ENCODE results near the gene PIK3CA.

The PIK3CA gene

DNA sequence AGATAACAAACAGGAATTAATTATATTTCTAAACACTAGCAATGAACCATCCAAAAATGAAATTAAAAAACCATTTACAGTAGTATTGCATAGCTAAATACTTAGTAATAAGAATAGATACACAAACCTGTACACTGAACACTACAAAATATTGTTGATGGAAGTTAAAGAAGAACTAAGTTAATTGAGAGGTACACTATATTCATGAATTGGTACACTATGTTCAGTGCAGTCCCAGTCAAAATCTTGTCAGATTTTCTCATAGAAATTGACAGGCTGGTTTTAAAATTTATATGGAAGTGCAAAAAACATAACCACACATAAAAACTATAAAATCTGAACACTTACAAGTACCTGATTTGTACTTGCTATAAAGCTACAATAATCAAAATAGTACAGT, 24.4 kb downstream of the PIK3CA start:
- H3K4me1 ChIP-seq (ENCODE audit: low read length) = peaks cover 16% of the 10 kb centered on the region
- H3K4me3 ChIP-seq (ENCODE audit: low read length) = no peak overlapping the region
- no peak overlapping the region for H2AFZ ChIP-seq (ENCODE audit: low read length)
- H3K9me3 ChIP-seq (replicated peaks; ENCODE audit: insufficient read depth, low read length) = no peaks in the 10 kb centered on the region
- no peaks in the 10 kb centered on the region for H3K9me2 ChIP-seq (replicated peaks; ENCODE audit: insufficient read depth, low read length)
- no peaks in the 10 kb centered on the region for H3K36me3 ChIP-seq (replicated peaks; ENCODE audit: insufficient read depth, low read length)
- no peaks in the 10 kb centered on the region for H3K27me3 ChIP-seq (replicated peaks; ENCODE audit: insufficient read depth, low read length)
- no peaks in the 10 kb centered on the region for H3F3A ChIP-seq (ENCODE audit: insufficient read depth, low read length)
- TF ChIP-seq EZH2 (optimal IDR thresholded peaks at IDR 0.05; ENCODE audit: low read depth, low read length) (no peak), EZH2phosphoT487 (IDR thresholded peaks at IDR 0.05; ENCODE audit: low read length) (no peak)
- TF ChIP-seq, protein P1, sequence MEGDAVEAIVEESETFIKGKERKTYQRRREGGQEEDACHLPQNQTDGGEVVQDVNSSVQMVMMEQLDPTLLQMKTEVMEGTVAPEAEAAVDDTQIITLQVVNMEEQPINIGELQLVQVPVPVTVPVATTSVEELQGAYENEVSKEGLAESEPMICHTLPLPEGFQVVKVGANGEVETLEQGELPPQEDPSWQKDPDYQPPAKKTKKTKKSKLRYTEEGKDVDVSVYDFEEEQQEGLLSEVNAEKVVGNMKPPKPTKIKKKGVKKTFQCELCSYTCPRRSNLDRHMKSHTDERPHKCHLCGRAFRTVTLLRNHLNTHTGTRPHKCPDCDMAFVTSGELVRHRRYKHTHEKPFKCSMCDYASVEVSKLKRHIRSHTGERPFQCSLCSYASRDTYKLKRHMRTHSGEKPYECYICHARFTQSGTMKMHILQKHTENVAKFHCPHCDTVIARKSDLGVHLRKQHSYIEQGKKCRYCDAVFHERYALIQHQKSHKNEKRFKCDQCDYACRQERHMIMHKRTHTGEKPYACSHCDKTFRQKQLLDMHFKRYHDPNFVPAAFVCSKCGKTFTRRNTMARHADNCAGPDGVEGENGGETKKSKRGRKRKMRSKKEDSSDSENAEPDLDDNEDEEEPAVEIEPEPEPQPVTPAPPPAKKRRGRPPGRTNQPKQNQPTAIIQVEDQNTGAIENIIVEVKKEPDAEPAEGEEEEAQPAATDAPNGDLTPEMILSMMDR (IDR thresholded peaks at IDR 0.05; ENCODE audit: low read length) = no peak
- no peak overlapping the region for H3K9ac ChIP-seq (ENCODE audit: low read length)
- no peak for DNase-seq
- H3K27ac ChIP-seq (ENCODE audit: low read length) = no peak overlapping the region
- no peak overlapping the region for H3K4me2 ChIP-seq (ENCODE audit: low read depth, low read length)
- H3K79me2 ChIP-seq (ENCODE audit: low read length) = peaks cover 26% of the 10 kb centered on the region; the same call in 1 of the 2 replicates
- no peaks in the 10 kb centered on the region for H4K20me1 ChIP-seq (ENCODE audit: insufficient read depth, low read length)

DNA sequence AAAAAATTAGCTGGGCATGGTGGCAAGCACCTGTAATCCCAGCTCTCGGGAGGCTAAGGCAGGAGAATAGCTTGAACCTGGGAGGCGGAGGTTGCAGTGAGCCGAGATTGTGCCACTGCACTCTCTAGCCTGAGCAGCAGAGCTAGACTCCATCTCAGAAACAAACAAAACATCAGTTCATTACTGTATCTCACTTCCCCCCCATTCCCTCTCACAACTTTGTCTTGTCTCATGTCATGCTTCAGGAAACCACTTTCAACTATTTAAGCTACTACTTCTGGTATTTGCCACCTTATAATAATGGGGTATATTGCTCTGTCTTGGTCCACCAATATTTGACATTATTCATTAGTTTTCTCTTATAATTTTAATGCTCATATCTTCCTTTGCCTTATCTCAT, 26.2 kb downstream of the PIK3CA start:
- H3K79me2 ChIP-seq (ENCODE audit: low read length) = peaks cover 18% of the 10 kb centered on the region; the same call in 1 of the 2 replicates
- H3K9ac ChIP-seq (ENCODE audit: low read length) = no peak overlapping the region
- no peaks in the 10 kb centered on the region for H3K9me2 ChIP-seq (replicated peaks; ENCODE audit: insufficient read depth, low read length)
- TF ChIP-seq EZH2 (optimal IDR thresholded peaks at IDR 0.05; ENCODE audit: low read depth, low read length) (no peak), EZH2phosphoT487 (IDR thresholded peaks at IDR 0.05; ENCODE audit: low read length) (no peak)
- TF ChIP-seq, protein P1 (IDR thresholded peaks at IDR 0.05; ENCODE audit: low read length) = no peak
- no peak overlapping the region for H3K4me3 ChIP-seq (ENCODE audit: low read length)
- no peaks in the 10 kb centered on the region for H3K27me3 ChIP-seq (replicated peaks; ENCODE audit: insufficient read depth, low read length)
- no peak for DNase-seq
- H4K20me1 ChIP-seq (ENCODE audit: insufficient read depth, low read length) = no peaks in the 10 kb centered on the region
- H3F3A ChIP-seq (ENCODE audit: insufficient read depth, low read length) = no peaks in the 10 kb centered on the region
- no peak overlapping the region for H2AFZ ChIP-seq (ENCODE audit: low read length)
- H3K27ac ChIP-seq (ENCODE audit: low read length) = no peak overlapping the region
- H3K9me3 ChIP-seq (replicated peaks; ENCODE audit: insufficient read depth, low read length) = no peaks in the 10 kb centered on the region
- no peaks in the 10 kb centered on the region for H3K36me3 ChIP-seq (replicated peaks; ENCODE audit: insufficient read depth, low read length)
- H3K4me2 ChIP-seq (ENCODE audit: low read depth, low read length) = no peak overlapping the region
- peaks cover 16% of the 10 kb centered on the region for H3K4me1 ChIP-seq (ENCODE audit: low read length)

DNA sequence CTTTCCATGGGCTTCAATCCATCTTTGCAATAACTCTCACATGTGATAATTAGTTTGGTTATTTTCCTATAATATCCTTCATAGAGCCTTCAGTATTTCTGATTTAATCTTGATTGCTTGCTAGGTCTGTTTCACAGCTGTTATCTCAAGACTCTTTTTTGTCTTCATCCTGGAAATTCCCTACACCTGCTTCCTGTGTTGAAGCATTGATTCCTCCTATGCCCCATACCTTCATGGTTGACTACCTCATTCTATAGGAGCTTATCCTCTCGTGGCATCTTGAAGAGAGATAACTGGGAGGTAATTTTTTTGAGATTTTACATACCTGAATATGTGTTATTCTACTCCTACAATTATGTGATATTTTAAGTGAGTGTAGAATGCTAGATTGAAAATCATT, 26.7 kb downstream of the PIK3CA start:
- no peak for TF ChIP-seq EZH2phosphoT487 (IDR thresholded peaks at IDR 0.05; ENCODE audit: low read length)
- TF ChIP-seq EZH2 (optimal IDR thresholded peaks at IDR 0.05; ENCODE audit: low read depth, low read length) = no peak
- TF ChIP-seq, protein P1 (IDR thresholded peaks at IDR 0.05; ENCODE audit: low read length) = no peak
- Histone ChIP-seq H3K4me3 (ENCODE audit: low read length) (no peak overlapping the region), H3K4me2 (ENCODE audit: low read depth, low read length) (peak overlapping the region; percentile 6; the same call in 1 of the 2 replicates), H3K79me2 (ENCODE audit: low read length) (peaks cover 16% of the 10 kb centered on the region; the same call in 1 of the 2 replicates), H3K36me3 (replicated peaks; ENCODE audit: insufficient read depth, low read length) (no peaks in the 10 kb centered on the region), H3K9me3 (replicated peaks; ENCODE audit: insufficient read depth, low read length) (no peaks in the 10 kb centered on the region), H3K4me1 (ENCODE audit: low read length) (peaks cover 16% of the 10 kb centered on the region), H3K27me3 (replicated peaks; ENCODE audit: insufficient read depth, low read length) (no peaks in the 10 kb centered on the region), H3K9ac (ENCODE audit: low read length) (no peak overlapping the region), H3K9me2 (replicated peaks; ENCODE audit: insufficient read depth, low read length) (no peaks in the 10 kb centered on the region), H3K27ac (ENCODE audit: low read length) (no peak overlapping the region), H2AFZ (ENCODE audit: low read length) (no peak overlapping the region), H3F3A (ENCODE audit: insufficient read depth, low read length) (no peaks in the 10 kb centered on the region), H4K20me1 (ENCODE audit: insufficient read depth, low read length) (no peaks in the 10 kb centered on the region)
- DNase-seq = peak; percentile 24
